Gastrocnemius medialis (tissue), 4 donors: ENCODE data around the gene TSPYL6. TPM values are rescaled to one million over a fixed set of nuclear protein-coding genes. Genes with fewer than 3 reads are reported as not detected.
"Not testable (repeated sequence)": the region's sequence is repeated elsewhere in the genome, so short reads cannot be mapped to it uniquely, and the experiment has no call there.

Experiments used
- ATAC-seq, 2 donors: fragments of 150-250 bp; one replicate each; pipeline ENCODE4 v1.9.1; 2016
- DNase-seq, 2 donors: peaks; one replicate each; pipeline ENCODE4 v3.0.0-alpha.2; 2019
- H3K27ac ChIP-seq, 4 donors: fragments of 200-600 bp; sonication (generic); 1 replicate in 1 of 4; 2 replicates in 3 of 4; pipeline ENCODE4 v1.5.1; 2016 to 2018; ENCODE audit warnings: mild to moderate bottlenecking in 2 of 4, moderate library complexity in 1 of 4
- H3K27me3 ChIP-seq, 3 donors: fragments of 200-600 bp; sonication (generic) in 2 of 3; 1 replicate in 1 of 3; 2 replicates in 2 of 3; pipeline versions ENCODE4 v1.5.1 to v1.6.0; 2016 to 2019; ENCODE audit warnings: mild to moderate bottlenecking in 1 of 3, moderate library complexity in 1 of 3
- H3K36me3 ChIP-seq, 2 donors: fragments of 200-600 bp; sonication (generic) in 1 of 2; one replicate each; pipeline ENCODE4 v1.5.1; 2017 to 2018
- H3K4me1 ChIP-seq, 2 donors: fragments of 200-600 bp; sonication (generic) in 1 of 2; one replicate each; pipeline ENCODE4 v1.5.1; 2016 to 2017; ENCODE audit warnings: mild to moderate bottlenecking in 2 of 2
- H3K4me3 ChIP-seq, 4 donors: fragments of 200-600 bp; sonication (generic) in 3 of 4; 1 replicate in 1 of 4; 2 replicates in 3 of 4; pipeline ENCODE4 v1.5.1; 2016 to 2019; ENCODE audit warnings: mild to moderate bottlenecking in 2 of 4
- H3K9me3 ChIP-seq, 3 donors: fragments of 200-600 bp; sonication (generic) in 2 of 3; 1 replicate in 1 of 3; 2 replicates in 2 of 3; pipeline ENCODE4 v1.5.1; 2016 to 2019
- CTCF ChIP-seq, 5 experiments: fragments of 450-650 bp in 3 of 5; fragments of 200-600 bp in 2 of 5; sonication (generic) in 2 of 5; IDR thresholded peaks in 4 of 5; conservative IDR thresholded peaks in 1 of 5; 1 replicate in 4 of 5; 2 replicates in 1 of 5; pipeline ENCODE4 v1.5.1; 2016 to 2019; ENCODE audit warnings: antibody characterized with exemption in 5 of 5, mild to moderate bottlenecking in 3 of 5, moderate library complexity in 3 of 5
- POLR2A ChIP-seq, 2 donors: fragments of 450-650 bp; IDR thresholded peaks; one replicate each; pipeline ENCODE4 v1.6.1; 2017; ENCODE audit warnings: antibody characterized with exemption in 2 of 2, mild to moderate bottlenecking in 2 of 2, moderate library complexity in 2 of 2
- in situ Hi-C, 4 donors: fragments of 200-750 bp; cut with MboI; loops; one replicate each; pipeline versions ENCODE4 v1.15.0 to v1.8.0; 2017; ENCODE audit warnings: low sequenced_read_pairs in 4 of 4
- intact Hi-C: fragments of 100-400 bp; cut with DNase I; formaldehyde crosslinking; loops from one replicate; pipeline ENCODE4 v1.15.1; 2023; ENCODE audit warnings: low total_unique reads
- total RNA-seq, 4 donors: library from RNA; depleted of rRNA; stranded (reverse); fragments of >200 nt; gene quantifications; one replicate each; pipeline versions ENCODE4 v1.1.0 to v1.2.3, GENCODE V29; 2016

The TSPYL6 gene
- total RNA-seq, 4 donors from 2014 or later = not detected

GRCh38 chr2:54271189-54271588 lies 15.2 kb upstream of the TSPYL6 start:
- in situ Hi-C loops = no loop called here
- H3K27me3 ChIP-seq = no peaks in the 10 kb centered on the region
- no peak for TF ChIP-seq CTCF (IDR thresholded peaks at IDR 0.05 in 4 of 5, conservative IDR thresholded peaks at IDR 0.05 in 1 of 5)
- TF ChIP-seq POLR2A (IDR thresholded peaks at IDR 0.05) = no peak

GRCh38 chr2:54267577-54267976 lies 11.5 kb upstream of the TSPYL6 start:
- no peak for ATAC-seq
- Histone ChIP-seq H3K27ac (peak overlapping the region in 1 of 4 donors; percentile 2), H3K9me3 (no peaks in the 10 kb centered on the region), H3K4me1 (no peaks in the 10 kb centered on the region), H3K36me3 (no peaks in the 10 kb centered on the region), H3K4me3 (no peak overlapping the region), H3K27me3 (no peaks in the 10 kb centered on the region)
- in situ Hi-C loops = no loop called here
- DNase-seq = no peak
- no peak for TF ChIP-seq POLR2A (IDR thresholded peaks at IDR 0.05)
- TF ChIP-seq CTCF (IDR thresholded peaks at IDR 0.05 in 4 of 5, conservative IDR thresholded peaks at IDR 0.05 in 1 of 5) = no peak
- intact Hi-C loops = no loop called here

More at GRCh38 chr2:54271189-54271588, 15.2 kb upstream of the TSPYL6 start:
- Histone ChIP-seq H3K9me3 (no peaks in the 10 kb centered on the region), H3K27ac (no peak overlapping the region), H3K36me3 (no peaks in the 10 kb centered on the region), H3K4me3 (no peak overlapping the region), H3K4me1 (no peaks in the 10 kb centered on the region)
- intact Hi-C loops = no loop called here
- ATAC-seq (no peak), DNase-seq (no peak)

- not testable (repeated sequence) for ATAC-seq
Observed at GRCh38 chr2:54265081-54265480, 9.1 kb upstream of the TSPYL6 start.

GRCh38 chr2:54262015-54262765 lies 6.2 kb upstream of the TSPYL6 start:
- ATAC-seq (peak in 1 of 2 donors; percentile 35), DNase-seq (no peak)
- Histone ChIP-seq H3K4me3 (no peak overlapping the region), H3K27ac (no peak overlapping the region), H3K36me3 (no peaks in the 10 kb centered on the region), H3K9me3 (no peaks in the 10 kb centered on the region), H3K27me3 (no peaks in the 10 kb centered on the region), H3K4me1 (no peaks in the 10 kb centered on the region)
- in situ Hi-C loops (no loop called here), intact Hi-C loops (no loop called here)
- TF ChIP-seq CTCF (IDR thresholded peaks at IDR 0.05 in 4 of 5, conservative IDR thresholded peaks at IDR 0.05 in 1 of 5) (no peak), POLR2A (IDR thresholded peaks at IDR 0.05) (no peak)

More at GRCh38 chr2:54265081-54265480, 9.1 kb upstream of the TSPYL6 start:
- H3K9me3 ChIP-seq, in situ Hi-C loops, H3K27ac ChIP-seq, H3K27me3 ChIP-seq, DNase-seq, intact Hi-C loops, H3K36me3 ChIP-seq, H3K4me1 ChIP-seq, H3K4me3 ChIP-seq: not testable (repeated sequence)

GRCh38 chr2:54261537-54261936 lies 5.5 kb upstream of the TSPYL6 start:
- H3K27me3 ChIP-seq = no peaks in the 10 kb centered on the region
- H3K4me3 ChIP-seq = no peak overlapping the region
- in situ Hi-C loops (no loop called here), intact Hi-C loops (no loop called here)
- no peak overlapping the region for H3K27ac ChIP-seq
- no peaks in the 10 kb centered on the region for H3K4me1 ChIP-seq
- no peak for TF ChIP-seq CTCF (IDR thresholded peaks at IDR 0.05 in 4 of 5, conservative IDR thresholded peaks at IDR 0.05 in 1 of 5)
- no peak for TF ChIP-seq POLR2A (IDR thresholded peaks at IDR 0.05)
- no peaks in the 10 kb centered on the region for H3K9me3 ChIP-seq
- ATAC-seq (no peak), DNase-seq (no peak)
- H3K36me3 ChIP-seq = no peaks in the 10 kb centered on the region
